Measurements from ENCODE around the gene MYH10.

Gene MYH10

DNA sequence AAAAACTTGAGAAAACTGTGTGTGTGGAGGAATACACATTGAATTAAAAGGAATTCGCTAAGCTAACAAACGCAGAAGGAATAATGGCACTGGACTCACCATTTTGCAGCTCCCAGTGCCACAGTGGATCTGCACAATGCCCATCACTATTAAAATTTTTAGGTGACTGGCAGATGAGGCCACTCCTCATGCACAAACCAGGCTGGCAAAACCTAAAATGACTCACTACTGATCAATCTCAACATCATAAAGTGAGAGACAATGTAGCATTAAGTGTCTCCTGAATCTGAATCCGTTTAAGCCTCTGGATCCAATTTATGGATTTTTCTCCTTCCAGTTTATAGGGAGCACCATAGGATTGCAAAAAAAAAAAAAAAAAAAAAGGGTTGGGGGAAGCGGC lies 20.6 kb downstream of the MYH10 start:
- DNase-seq (ENCODE audit: low read depth in 2 of 2): no peak

- DNase-seq (ENCODE audit: low read depth in 2 of 2): no peak
These were observed 22.5 kb downstream of the MYH10 start for GRCh38 chr17:8608001-8608400.

GRCh38 chr17:8606401-8606800 lies 24.1 kb downstream of the MYH10 start:
- DNase-seq (ENCODE audit: low read depth in 2 of 2): no peak

GRCh38 chr17:8602679-8603078 lies 27.8 kb downstream of the MYH10 start:
- no peak for DNase-seq (ENCODE audit: low read depth in 2 of 2)

- no peak for DNase-seq (ENCODE audit: low read depth in 2 of 2)
These were observed 31.0 kb downstream of the MYH10 start for GRCh38 chr17:8599351-8600011.

DNA sequence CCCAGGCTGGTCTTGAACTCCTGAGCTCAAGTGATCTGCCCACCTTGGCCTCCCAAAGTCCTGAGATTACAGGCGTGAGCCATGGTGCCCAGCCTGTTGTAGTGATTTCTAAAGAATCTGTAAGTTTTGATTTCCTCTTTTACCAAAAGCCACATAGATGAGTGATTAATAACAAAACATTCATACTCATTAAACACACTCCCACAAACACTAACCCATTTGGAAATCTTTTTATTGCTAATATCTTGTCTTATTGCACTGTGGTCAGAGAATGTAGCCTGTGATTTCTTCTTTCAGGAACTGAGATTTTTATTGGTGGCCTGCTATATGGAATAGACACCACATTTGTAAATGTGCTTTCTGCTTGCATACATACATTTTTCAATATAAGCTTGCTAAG lies 31.6 kb downstream of the MYH10 start:
- no peak for DNase-seq (ENCODE audit: low read depth in 2 of 2)

DNA sequence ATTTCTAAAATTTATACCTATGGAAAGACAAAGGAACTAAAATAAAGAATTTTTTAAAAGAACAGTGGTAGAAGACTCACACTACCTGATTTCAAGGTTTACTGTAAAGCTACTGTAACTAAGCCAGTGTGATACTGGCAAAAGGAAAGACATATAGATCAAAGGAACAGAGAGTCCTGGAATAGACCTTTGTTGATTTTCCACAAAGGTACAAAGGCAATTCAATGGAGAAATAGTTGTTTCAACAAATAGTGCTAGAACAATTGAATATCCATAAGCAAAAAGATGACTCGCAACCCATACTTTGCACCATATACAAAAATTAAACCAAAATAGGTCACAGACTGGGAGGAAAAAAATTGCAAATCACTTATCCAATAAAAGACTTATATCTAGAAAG lies 36.7 kb downstream of the MYH10 start:
- DNase-seq (ENCODE audit: low read depth in 2 of 2): no peak

- DNase-seq (ENCODE audit: low read depth in 2 of 2): no peak
These were observed 37.2 kb downstream of the MYH10 start for GRCh38 chr17:8593276-8593675.

- no peak for DNase-seq (ENCODE audit: low read depth in 2 of 2)
These were observed 41.5 kb downstream of the MYH10 start for GRCh38 chr17:8588877-8589554.

- DNase-seq (ENCODE audit: low read depth in 2 of 2): no peak
These were observed 43.8 kb downstream of the MYH10 start for GRCh38 chr17:8586766-8587165.

GRCh38 chr17:8585911-8586310 lies 44.6 kb downstream of the MYH10 start:
- no peak for DNase-seq (ENCODE audit: low read depth in 2 of 2)

DNA sequence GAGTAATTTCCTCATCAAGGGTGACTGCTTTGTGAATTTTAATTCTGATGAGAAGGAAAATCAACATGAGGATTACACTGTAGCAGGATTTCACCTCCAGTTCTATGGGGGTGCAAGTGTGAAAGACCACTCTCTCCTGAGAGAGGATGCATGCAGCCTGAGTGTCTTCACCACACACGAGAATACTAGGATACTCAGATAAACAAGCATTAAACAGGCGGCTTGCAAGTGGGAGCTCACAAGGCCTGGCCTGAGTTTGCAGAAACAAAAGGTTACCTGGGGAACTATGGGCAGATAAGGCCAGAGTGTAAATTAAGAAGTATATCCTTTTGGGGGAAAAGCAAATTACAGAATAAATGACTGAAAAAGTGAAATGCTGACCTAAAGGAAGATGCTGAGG lies 46.6 kb downstream of the MYH10 start:
- no peak for DNase-seq (ENCODE audit: low read depth in 2 of 2)

GRCh38 chr17:8580952-8581658 lies 49.4 kb downstream of the MYH10 start:
- no peak for DNase-seq (ENCODE audit: low read depth in 2 of 2)

- no peak for DNase-seq (ENCODE audit: low read depth in 2 of 2)
These were observed 52.7 kb downstream of the MYH10 start for GRCh38 chr17:8577868-8578267.

DNA sequence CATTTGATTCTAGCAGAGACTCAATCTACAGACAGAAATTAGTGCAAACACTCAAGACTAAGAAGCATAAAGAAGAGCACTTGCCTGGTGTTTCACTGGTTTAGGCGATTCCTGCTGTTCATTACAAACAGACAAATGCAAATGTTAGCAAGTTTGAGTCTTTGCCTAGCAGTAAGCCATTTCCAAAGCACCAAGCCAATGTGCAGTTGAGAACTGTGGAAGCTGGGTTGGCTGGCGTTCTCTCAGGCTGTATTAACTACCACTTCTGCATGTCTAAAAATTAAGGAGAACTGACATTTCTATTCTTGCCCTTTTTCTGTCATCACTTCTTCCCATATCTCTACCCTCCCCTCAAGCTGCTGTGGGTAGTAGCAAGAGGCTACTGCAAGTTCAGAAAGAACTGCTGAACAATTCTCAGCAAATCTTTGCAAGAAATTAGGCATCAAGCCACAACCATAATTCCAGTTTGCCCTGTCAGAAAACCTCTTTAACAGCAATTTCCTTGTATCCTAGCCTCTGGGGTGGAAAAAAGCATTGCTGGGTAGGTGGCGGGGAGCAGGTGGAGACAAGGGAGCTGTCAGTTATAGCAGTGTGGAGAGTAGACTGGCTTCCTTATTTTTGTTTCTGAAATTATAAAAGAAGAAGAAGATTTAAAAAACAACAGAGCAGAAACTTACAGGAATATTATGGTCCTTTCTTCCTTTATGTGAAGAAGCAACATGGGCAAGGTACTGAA lies 53.8 kb downstream of the MYH10 start:
- DNase-seq (ENCODE audit: low read depth in 2 of 2): no peak

GRCh38 chr17:8574687-8575086 lies 55.8 kb downstream of the MYH10 start:
- no peak for DNase-seq (ENCODE audit: low read depth in 2 of 2)

GRCh38 chr17:8572764-8573163 lies 57.8 kb downstream of the MYH10 start:
- DNase-seq (ENCODE audit: low read depth in 2 of 2): no peak

DNA sequence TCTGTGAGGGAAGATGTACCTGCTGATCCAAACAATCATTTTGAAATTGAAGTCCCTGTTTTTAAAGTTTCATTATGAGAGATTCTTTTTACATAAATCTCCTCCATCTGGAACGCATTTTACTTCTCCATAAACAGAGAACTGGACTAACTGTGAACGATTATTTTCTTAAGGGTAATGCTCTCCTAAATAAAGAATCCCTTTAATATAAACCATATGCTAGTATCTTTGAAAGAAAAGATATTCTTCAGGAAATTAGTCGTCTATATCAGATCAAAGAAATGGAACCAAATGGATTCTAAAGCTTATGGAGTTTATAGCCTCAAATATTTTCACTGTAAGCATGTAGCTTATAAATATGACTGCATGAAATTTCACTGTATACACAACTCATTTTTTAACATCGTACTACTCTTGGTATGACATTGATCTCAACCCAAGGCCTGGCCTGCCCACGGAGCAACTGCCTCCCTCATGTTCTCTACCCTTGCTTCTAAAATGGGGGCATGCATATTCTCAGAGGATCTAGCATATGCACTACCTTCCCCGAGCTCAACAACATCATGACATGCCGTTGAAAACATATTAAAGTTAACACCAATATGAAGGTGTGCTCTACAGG lies 66.4 kb downstream of the MYH10 start:
- no peak for DNase-seq (ENCODE audit: low read depth in 2 of 2)

DNA sequence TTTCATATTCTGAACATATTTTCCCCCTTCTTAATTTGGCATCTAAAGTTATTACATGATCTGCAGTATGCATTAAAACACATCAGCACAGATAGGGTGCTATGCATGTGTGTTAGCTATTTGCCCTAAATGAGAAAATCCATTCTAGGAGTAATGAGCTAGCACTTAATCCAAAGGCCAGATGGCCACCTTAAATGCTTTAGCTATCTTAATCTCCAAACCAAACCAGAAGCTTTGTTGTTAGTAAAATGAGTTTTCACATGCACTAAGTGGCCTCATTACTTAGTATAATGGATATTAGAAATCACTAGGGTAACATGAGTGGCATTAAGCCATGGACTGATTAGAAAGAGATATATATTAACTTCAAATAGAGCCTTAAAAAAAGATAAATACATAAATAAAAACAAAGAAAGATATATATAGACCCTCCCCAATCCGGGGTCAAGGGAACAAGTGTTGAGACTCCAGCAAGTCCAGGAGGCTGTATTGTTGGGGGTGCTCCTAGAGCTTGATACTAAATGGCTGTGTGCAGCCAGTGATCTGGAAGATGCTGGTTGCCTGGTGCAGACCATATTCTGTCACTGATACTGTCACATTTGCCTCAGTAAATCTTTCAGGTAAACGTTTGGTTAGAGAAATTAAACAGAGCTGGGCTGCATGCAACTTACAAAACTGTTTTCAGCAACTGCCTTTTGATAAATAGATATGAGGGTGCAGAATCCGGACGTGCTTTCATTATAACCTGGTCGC lies 67.3 kb downstream of the MYH10 start:
- DNase-seq (ENCODE audit: low read depth in 2 of 2): no peak

DNA sequence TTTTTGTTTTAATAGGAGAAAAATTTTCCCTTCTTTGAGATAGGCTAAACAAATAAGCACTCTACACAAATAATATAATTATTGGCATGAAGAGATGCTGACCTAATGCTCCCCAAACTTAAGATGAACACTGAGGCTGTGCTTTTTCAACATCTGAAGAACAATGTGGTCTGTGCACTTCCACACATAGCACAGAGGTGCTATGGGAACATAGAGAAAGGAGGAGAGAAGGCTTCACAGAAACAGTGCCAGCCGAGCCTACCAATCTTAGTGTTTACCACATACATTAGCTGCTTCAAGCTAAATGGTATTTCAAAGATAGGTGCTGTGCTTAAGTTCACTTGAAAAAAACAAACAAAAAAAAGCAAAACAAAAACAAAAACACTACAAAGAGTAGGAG lies 72.4 kb downstream of the MYH10 start:
- no peak for DNase-seq (ENCODE audit: low read depth in 2 of 2)

DNA sequence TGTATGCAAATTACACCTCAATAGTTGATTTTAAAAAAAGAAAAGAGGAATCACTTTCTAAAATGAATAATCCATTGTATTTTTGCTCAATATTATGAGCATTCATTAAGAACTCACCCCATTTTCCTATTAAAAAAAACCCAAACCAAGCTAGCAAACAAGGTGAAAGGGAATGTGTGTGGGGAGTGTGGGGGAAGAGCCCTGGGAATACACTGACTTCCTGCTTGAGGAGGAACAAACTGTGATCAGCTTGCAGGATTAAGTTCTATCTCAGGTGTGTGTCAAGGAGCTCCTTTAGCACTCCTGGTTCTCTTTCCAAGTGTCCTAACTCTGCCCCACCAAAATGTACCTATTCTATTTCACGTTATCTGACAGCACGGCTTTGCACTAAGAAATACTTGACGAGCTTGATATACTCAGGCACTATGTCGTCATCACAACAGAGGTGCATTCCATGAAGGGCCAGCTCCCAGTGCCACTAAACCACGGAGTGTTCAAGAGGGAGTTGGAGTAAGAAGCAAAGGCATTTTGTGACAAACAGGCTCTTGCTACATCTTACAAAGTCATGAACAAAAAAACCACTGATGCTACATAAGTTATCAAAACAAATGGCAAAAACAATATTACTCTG lies 73.2 kb downstream of the MYH10 start:
- no peak for DNase-seq (ENCODE audit: low read depth in 2 of 2)

Measured in stimulated activated CD4-positive, alpha-beta T cell treated with anti-CD3 and anti-CD28 coated beads, Interleukin-4, amount 100 ng/mL, for 48 hours (primary cell).